Endothelial cell of umbilical vein (primary cell): Measurements from ENCODE around the gene API5. TPM values are rescaled to one million over a fixed set of nuclear protein-coding genes. Genes with fewer than 3 reads are reported as not detected.

Source experiments
- BruUV-seq: library from RNA; stranded (reverse); fragments of 400-500 nt; replicated peaks from 2 replicates; lab custom pipeline; 2021; lab: Mats Ljungman, UMichigan
- CTCF ChIA-PET: fragments of 300-600, 350-600 bp; sonication (Branson Sonifier 250); formaldehyde crosslinking; loops from one replicate; lab custom pipeline; 2021; ENCODE audit warnings: antibody characterized with exemption, inconsistent platforms; lab: Charles Lee
- POLR2A ChIA-PET: fragments of 300-600, 350-600 bp; sonication (Branson Sonifier 250); formaldehyde crosslinking; loops from one replicate; lab custom pipeline; 2021; ENCODE audit warnings: antibody characterized with exemption, inconsistent platforms; lab: Charles Lee
- DNase-seq: peaks from one replicate; pipeline ENCODE4 v3.0.0-alpha.2; 2011; ENCODE audit warnings: low read depth, low spot score
- FAIRE-seq: peaks from 2 replicates; lab custom pipeline; 2011; peaks lifted over from hg19 to GRCh38; lab: Jason Lieb, UNC
- H2AFZ ChIP-seq: 2 replicates; pipeline ENCODE4 v1.6.0; 2012; ENCODE audit warnings: low read depth, low read length, control low read depth, inconsistent platforms
- H3K27ac ChIP-seq: 2 replicates; pipeline ENCODE4 v1.5.1; 2011; ENCODE audit warnings: low read depth, mild to moderate bottlenecking, control low read depth, low read length, moderate library complexity; ENCODE audit not compliant: insufficient read depth
- H3K27me3 ChIP-seq, 2 experiments: 2 replicates each; pipeline versions ENCODE4 v1.6.0 to v1.6.1; 2011; ENCODE audit warnings: low read length in 2 of 2, mixed read lengths in 1 of 2; ENCODE audit not compliant: control insufficient read depth in 2 of 2, insufficient read depth in 2 of 2
- H3K36me3 ChIP-seq, 2 experiments: 2 replicates in 1 of 2; 3 replicates in 1 of 2; pipeline ENCODE4 v1.5.1; 2011; ENCODE audit warnings: low read length in 2 of 2, mild to moderate bottlenecking in 1 of 2, moderate library complexity in 1 of 2; ENCODE audit not compliant: control insufficient read depth in 2 of 2, insufficient read depth in 2 of 2; ENCODE audit errors: extremely low read depth in 1 of 2
- H3K4me1 ChIP-seq: 3 replicates; pipeline ENCODE4 v1.5.1; 2011; ENCODE audit warnings: mild to moderate bottlenecking, low read length; ENCODE audit not compliant: control insufficient read depth, insufficient read depth; ENCODE audit errors: extremely low read depth
- H3K4me2 ChIP-seq: 2 replicates; pipeline ENCODE4 v1.6.1; 2011; ENCODE audit warnings: low read length, control low read depth, mixed read lengths; ENCODE audit not compliant: insufficient read depth
- H3K4me3 ChIP-seq, 3 experiments: fragments of 200-600 bp in 1 of 3; sonication (generic), shearing (Covaris generic) in 1 of 3; replicated peaks in 1 of 3; 2 replicates each; pipeline ENCODE4 v1.5.1; 2011 to 2016; ENCODE audit warnings: control low read depth in 3 of 3, low read length in 3 of 3, mild to moderate bottlenecking in 2 of 3, inconsistent platforms in 1 of 3, low read depth in 1 of 3, moderate library complexity in 1 of 3; ENCODE audit not compliant: insufficient read depth in 1 of 3
- H3K79me2 ChIP-seq: 2 replicates; pipeline ENCODE4 v1.6.0; 2012; ENCODE audit warnings: low read length, inconsistent platforms; ENCODE audit not compliant: control insufficient read depth, insufficient read depth
- H3K9ac ChIP-seq: replicated peaks from 2 replicates; pipeline ENCODE3; 2011; ENCODE audit warnings: low read length, control low read depth; ENCODE audit not compliant: insufficient read depth; ENCODE audit errors: extremely low read depth
- H3K9me1 ChIP-seq: replicated peaks from 3 replicates; pipeline ENCODE4 v1.6.0; 2011; ENCODE audit warnings: mild to moderate bottlenecking, low read length; ENCODE audit not compliant: control insufficient read depth, insufficient read depth; ENCODE audit errors: extremely low read depth
- H3K9me3 ChIP-seq: replicated peaks from 2 replicates; pipeline ENCODE4 v1.5.1; 2012; ENCODE audit warnings: low read length, inconsistent platforms; ENCODE audit not compliant: control insufficient read depth, insufficient read depth
- H4K20me1 ChIP-seq: replicated peaks from 2 replicates; pipeline ENCODE3; 2011; ENCODE audit warnings: mild to moderate bottlenecking, low read length; ENCODE audit not compliant: control insufficient read depth, insufficient read depth; ENCODE audit errors: extremely low read depth
- EZH2 ChIP-seq: IDR thresholded peaks from 2 replicates; pipeline ENCODE4 v1.6.1; 2012; ENCODE audit warnings: borderline replicate concordance, low read depth, mild to moderate bottlenecking, moderate library complexity, low read length, inconsistent platforms; ENCODE audit not compliant: severe bottlenecking
- FOS ChIP-seq: IDR thresholded peaks from 2 replicates; pipeline ENCODE4 v1.6.1; 2011; ENCODE audit warnings: mild to moderate bottlenecking, low read length, moderate library complexity, borderline replicate concordance; ENCODE audit not compliant: insufficient read depth
- GATA2 ChIP-seq: IDR thresholded peaks from 2 replicates; pipeline ENCODE4 v1.7.0; 2011; ENCODE audit warnings: low read depth, mild to moderate bottlenecking, moderate library complexity, mixed read lengths, low read length; ENCODE audit not compliant: insufficient read length, insufficient read depth
- JUN ChIP-seq: IDR thresholded peaks from 2 replicates; pipeline ENCODE4 v1.6.1; 2011; ENCODE audit warnings: borderline replicate concordance, low read depth; ENCODE audit not compliant: insufficient read length, insufficient read depth
- MYC ChIP-seq: IDR thresholded peaks from one replicate; pipeline ENCODE4 v1.6.1; 2011; ENCODE audit warnings: mild to moderate bottlenecking, low read depth, low read length
- POLR2A ChIP-seq: IDR thresholded peaks from 2 replicates; pipeline ENCODE4 v1.6.1; 2012; ENCODE audit warnings: low read depth, mild to moderate bottlenecking, control low read depth, low read length
- POLR2AphosphoS5 ChIP-seq: IDR thresholded peaks from 2 replicates; pipeline ENCODE4 v1.6.1; 2012; ENCODE audit warnings: low read depth, mild to moderate bottlenecking, control low read depth, low read length, moderate library complexity; ENCODE audit not compliant: insufficient read depth
- dilution Hi-C: fragments of 300-500 bp; cut with MboI; formaldehyde crosslinking; loops from one replicate; pipeline ENCODE4 v1.15.0; 2019; ENCODE audit warnings: low sequenced_read_pairs; ENCODE audit not compliant: extremely low pct_ligation_motif_present
- intact Hi-C: fragments of 100-400 bp; cut with micrococcal nuclease; formaldehyde crosslinking; loops from one replicate; pipeline ENCODE4 v1.10.0; 2022
- polyA plus RNA-seq, 4 experiments: library from polyadenylated mRNA; depleted of rRNA in 3 of 4; stranded (reverse) in 3 of 4; unstranded in 1 of 4; fragments of >200 nt; gene quantifications; 2 replicates each; pipeline versions ENCODE4 v1.2.1 to v1.2.3, GENCODE V29; 2011 to 2012; ENCODE audit warnings: missing spikeins in 1 of 4
- total RNA-seq: library from RNA; stranded (reverse); gene quantifications from 2 replicates; pipeline ENCODE4 v1.2.3, GENCODE V29; 2021
- TF ChIP-seq, protein P1 (sequence below): IDR thresholded peaks from 2 replicates; pipeline ENCODE4 v1.6.1; 2011; ENCODE audit not compliant: insufficient read depth, insufficient read length
- TF ChIP-seq, protein P2 (sequence below), 2 donors: IDR thresholded peaks; 1 replicate in 1 of 2; 2 replicates in 1 of 2; pipeline ENCODE4 v1.5.1; 2011; ENCODE audit warnings: low read length in 2 of 2, mild to moderate bottlenecking in 2 of 2, moderate library complexity in 2 of 2, control low read depth in 1 of 2, inconsistent platforms in 1 of 2, low read depth in 1 of 2; ENCODE audit not compliant: insufficient read depth in 1 of 2; ENCODE audit errors: extremely low read depth in 1 of 2

The API5 gene
- total and polyA plus RNA-seq, 2 donors (not counting 3 experiments of a cell fraction or from before 2014, with no cell fraction given), result 26.5 to 103 TPM

DNA sequence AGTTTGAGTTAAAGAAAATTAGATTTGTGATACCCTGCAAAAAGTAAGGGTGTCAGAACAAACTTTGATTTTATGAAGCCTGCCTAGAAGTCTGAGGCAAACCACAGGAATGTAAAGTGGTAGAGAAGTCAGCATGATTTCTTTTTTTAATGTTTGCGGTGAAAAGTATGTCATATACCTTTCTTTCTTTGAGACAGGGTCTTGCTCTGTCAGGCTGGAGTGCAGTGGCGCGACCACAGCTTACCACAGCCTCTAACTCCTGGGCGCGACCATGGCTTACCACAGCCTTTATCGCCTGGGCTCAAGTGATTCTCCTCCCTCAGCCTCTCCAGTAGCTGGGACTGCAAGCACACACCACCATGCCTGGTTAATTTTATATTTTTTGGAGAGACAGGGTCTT is 4.7 kb downstream of the API5 start:
- Histone ChIP-seq H2AFZ (no peak overlapping the region), H3K4me2 (no peak overlapping the region), H3K27ac (no peak overlapping the region), H3K9me3 (no peaks in the 10 kb centered on the region), H3K9me1 (no peaks in the 10 kb centered on the region), H3K4me1 (peaks cover 9% of the 10 kb centered on the region), H4K20me1 (peaks cover 4% of the 10 kb centered on the region), H3K9ac (no peak overlapping the region), H3K4me3 (no peak overlapping the region), H3K27me3 (no peaks in the 10 kb centered on the region), H3K79me2 (peaks cover 72% of the 10 kb centered on the region), H3K36me3 (peaks cover 0 to 6% of the 10 kb centered on the region in 2 experiments)
- DNase-seq (no peak), FAIRE-seq (no peak)
- BruUV-seq, result no TSS peak
- intact Hi-C loops (no loop called here), dilution Hi-C loops (no loop called here)
- TF ChIP-seq EZH2 (no peak), POLR2A (no peak), POLR2AphosphoS5 (no peak), FOS (no peak), MYC (no peak), GATA2 (no peak), JUN (no peak)
- TF ChIP-seq, protein P1, sequence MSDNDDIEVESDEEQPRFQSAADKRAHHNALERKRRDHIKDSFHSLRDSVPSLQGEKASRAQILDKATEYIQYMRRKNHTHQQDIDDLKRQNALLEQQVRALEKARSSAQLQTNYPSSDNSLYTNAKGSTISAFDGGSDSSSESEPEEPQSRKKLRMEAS, result no peak
- TF ChIP-seq, protein P2, sequence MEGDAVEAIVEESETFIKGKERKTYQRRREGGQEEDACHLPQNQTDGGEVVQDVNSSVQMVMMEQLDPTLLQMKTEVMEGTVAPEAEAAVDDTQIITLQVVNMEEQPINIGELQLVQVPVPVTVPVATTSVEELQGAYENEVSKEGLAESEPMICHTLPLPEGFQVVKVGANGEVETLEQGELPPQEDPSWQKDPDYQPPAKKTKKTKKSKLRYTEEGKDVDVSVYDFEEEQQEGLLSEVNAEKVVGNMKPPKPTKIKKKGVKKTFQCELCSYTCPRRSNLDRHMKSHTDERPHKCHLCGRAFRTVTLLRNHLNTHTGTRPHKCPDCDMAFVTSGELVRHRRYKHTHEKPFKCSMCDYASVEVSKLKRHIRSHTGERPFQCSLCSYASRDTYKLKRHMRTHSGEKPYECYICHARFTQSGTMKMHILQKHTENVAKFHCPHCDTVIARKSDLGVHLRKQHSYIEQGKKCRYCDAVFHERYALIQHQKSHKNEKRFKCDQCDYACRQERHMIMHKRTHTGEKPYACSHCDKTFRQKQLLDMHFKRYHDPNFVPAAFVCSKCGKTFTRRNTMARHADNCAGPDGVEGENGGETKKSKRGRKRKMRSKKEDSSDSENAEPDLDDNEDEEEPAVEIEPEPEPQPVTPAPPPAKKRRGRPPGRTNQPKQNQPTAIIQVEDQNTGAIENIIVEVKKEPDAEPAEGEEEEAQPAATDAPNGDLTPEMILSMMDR (IDR thresholded peaks at IDR 0.05; ENCODE audit: extremely low read depth in 1 of 2, insufficient read depth in 1 of 2, low read depth in 1 of 2, low read length in 2 of 2), result no peak
- ChIA-PET POLR2A (no interaction called here), CTCF (no interaction called here)
